NCI-H2196 treated with DMSO at 0.1 percent for 48 hours (cell line): ENCODE results near the gene TLE6.
"Not testable (repeated sequence)": the region's sequence is repeated elsewhere in the genome, so short reads cannot be mapped to it uniquely, and the experiment has no call there.

Experiments
- DNase-seq: peaks from one replicate; lab custom pipeline; 2025; ENCODE audit not compliant: unreplicated experiment; lab: John Stamatoyannopoulos, UW

Gene TLE6

DNA sequence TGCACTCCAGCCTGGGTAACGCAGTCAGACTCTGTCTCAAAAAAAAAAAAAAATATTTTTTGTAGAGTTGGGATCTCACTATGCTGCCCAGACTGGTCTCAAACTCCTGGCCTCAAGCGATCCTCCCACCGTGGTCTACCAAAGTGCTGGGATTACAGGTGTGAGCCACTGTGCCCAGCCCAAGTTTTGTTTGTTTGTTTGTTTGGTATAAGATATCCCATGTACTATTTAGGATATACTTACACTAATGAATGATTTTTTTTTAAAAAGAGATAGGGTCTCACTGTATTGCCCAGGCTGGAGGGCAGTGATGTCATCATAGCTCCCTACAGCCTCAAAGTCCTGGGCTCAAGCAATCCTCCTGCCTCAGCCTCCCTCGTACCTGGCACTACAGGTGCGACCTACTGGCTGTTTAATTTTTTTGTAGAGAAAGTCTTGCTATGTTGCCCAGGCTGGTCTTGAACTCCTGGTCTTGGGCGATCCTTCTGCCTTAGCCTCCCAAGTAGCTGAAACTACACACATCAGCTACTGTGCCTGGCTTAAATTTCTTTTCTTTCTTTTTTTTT lies 24.0 kb downstream of the TLE6 start:
- no peak for DNase-seq

DNA sequence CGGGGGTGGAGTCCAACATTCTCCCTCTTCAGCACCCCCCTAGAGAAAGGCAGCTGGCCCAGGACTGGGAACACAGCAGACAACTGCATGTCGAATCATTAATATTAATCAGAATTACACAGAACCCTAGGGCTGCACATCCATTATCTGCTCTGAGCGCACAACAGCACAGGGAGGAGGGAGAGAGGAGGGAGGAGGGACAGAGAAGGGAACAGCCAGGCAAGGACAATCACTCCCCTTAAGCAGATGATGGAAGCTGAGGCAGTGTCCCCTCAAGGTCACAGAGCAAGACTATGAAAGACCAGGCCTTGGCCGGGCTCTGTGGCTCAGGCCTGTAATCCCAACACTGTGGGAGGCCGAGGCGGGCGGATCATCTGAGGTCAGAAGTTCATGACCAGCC lies 25.7 kb downstream of the TLE6 start:
- no peak for DNase-seq

DNA sequence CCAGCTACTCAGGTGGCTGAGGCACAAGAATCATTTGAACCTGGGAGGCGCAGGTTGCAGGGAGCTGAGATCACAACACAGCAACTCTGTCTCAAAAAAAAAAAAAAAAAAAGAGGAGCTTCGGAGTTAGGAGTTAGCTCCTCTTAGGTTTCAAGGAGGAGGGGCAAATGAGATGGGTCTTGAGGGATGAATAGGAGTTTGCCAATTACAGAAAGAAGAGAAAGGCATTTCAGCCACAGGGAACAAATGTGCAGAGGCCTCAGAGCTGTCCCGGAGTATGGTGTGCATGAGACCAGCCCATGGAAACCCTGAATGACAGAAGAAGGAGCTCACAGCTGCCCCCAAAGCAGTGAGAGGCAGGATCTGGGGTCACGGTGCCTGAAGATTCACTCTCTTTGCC lies 27.2 kb downstream of the TLE6 start:
- DNase-seq: no peak

- DNase-seq: no peak
These were observed 28.0 kb downstream of the TLE6 start for GRCh38 chr19:3005345-3005744.

GRCh38 chr19:3006075-3006767 lies 28.9 kb downstream of the TLE6 start:
- DNase-seq: no peak

DNA sequence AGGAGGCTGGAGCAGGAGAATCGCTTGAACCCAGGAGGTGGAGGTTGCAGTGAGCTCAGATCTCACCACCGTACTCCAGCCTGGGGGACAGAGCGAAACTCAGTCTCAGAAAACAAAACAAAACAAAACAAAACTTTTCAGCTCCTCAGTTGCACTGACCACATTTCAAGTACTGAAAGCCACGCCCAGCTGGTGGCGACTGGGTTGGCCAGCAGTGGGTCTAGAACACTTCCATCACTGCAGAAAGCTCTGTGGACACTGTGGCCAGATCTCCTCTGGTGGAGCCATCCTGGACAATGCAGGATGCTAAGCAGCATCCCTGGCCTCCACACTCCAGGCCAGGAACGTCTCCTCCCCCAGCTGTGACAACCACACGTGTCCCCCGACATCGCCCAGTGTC lies 30.6 kb downstream of the TLE6 start:
- DNase-seq: no peak

- DNase-seq: no peak
These were observed 31.6 kb downstream of the TLE6 start for GRCh38 chr19:3008994-3009393.

DNA sequence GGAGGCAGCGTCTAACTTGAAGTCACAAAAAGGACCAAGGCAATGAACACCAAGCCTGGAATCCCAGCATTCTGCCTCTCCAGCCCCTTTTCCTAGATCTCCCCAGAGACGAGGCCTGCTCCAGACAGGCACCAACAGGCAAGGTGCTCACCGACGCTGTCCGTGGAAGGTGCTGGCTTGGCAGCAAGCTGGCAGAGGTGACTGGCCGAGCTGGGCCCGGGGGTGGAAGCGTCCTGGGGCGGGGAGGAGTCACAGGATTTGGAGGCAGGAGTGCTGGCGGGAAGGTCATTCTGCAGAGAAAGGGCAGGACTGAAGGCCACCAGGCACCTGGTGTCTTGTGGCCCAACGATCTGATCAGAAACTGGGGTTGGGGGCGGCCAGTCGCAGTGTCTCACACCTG lies 33.5 kb downstream of the TLE6 start:
- DNase-seq: no peak

GRCh38 chr19:3012059-3012458 lies 34.7 kb downstream of the TLE6 start:
- not testable (repeated sequence) for DNase-seq

DNA sequence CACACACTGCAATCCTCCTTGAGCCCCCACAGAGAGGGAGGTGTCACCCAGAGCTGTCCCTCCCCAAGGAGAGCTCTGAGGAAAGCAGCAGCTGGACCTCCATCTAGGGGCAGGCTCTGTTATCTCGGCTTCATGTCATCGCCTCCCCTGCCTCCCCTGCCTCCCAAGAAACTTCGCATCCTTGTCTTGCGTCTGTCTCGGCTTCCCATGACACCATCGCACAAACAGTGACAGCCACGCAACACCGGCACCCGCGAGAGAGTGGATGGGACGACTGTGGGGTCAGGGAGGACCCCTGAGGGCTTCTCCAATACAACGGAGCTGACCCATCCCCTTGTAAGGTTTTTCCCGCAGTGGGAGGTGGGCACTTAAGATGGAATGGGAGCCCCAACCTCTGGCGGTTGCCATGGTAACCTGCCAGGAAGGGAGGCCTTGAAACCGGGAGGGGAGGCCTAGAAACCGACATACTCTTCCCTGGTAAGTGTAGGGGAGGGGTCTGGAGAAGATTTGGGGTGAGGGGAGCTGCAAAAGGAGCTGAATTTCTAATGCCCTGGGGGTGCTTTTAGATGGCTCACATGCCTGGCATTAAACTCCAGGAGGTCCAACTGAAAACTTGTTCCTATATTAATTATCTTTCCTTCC lies 35.4 kb downstream of the TLE6 start:
- no peak for DNase-seq

DNA sequence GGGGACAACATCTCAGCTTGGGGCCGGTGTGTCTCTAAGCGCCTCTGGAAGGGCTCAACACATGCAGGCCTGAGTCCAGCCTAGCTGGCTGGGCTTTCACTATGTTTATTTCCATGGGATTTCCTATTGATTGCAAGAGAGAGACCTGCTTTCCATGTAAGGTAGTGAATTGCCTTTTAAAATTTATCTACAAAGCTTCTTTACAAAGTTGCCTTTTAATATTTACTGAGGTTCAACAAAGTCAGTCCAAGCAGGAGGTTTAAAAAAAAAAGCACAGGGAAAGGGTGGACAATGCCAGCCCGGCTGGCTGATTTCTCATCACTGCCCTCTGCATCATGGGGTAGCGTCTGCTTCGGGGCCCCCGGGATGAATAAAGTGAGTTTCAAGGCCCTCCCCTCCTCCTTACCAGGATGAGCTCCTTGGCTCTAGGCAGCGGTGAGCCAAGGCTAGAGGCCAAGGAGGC lies 35.9 kb downstream of the TLE6 start:
- no peak for DNase-seq

GRCh38 chr19:3014135-3014534 lies 36.8 kb downstream of the TLE6 start:
- DNase-seq: no peak

DNA sequence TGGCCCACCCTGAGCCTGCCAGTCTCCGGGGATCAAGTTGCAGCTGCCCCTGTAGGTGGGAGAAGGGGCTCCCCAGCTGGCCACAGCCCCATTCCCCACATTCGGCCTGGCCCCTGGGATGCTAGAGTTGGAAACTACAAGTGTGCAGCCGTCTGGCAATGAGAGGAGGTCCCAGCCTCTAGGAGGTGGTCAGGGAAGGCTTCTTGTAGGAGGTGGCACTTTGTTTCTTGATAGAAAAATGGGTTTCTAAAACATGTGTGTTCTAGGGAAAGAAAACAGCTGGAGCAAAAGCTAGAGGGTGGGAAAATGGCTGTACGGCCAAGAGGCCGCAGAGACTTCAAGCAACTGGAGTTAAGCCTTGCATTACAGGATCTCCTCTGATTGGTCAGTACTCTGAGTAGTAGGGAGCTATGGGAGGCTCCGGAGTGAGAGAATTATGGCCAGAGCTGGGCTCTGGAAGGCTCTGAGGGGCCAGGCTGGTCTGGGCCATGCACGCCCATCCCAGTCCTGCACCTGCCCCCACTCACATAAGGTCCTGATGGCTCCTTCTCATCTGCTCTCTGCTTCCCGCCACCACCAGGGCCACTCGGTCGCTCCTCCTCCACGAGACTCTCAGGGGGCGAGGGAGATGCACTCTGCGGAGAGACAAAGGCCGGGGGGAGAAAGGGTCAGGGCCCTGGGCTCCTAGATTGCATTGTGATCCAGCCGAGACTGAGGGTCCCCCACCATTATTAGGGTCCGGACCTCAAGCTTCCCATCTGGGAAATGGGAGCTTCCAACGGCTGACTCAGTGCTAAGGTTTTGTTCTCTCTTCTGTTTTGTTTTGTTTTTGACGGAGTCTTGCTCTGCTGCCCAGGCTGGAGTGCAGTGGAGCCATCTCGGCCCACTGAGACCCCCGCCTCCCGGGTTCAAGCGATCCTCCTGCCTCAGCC lies 38.0 kb downstream of the TLE6 start:
- DNase-seq: no peak

- DNase-seq: no peak
These were observed 40.6 kb downstream of the TLE6 start for GRCh38 chr19:3017923-3018322.

DNA sequence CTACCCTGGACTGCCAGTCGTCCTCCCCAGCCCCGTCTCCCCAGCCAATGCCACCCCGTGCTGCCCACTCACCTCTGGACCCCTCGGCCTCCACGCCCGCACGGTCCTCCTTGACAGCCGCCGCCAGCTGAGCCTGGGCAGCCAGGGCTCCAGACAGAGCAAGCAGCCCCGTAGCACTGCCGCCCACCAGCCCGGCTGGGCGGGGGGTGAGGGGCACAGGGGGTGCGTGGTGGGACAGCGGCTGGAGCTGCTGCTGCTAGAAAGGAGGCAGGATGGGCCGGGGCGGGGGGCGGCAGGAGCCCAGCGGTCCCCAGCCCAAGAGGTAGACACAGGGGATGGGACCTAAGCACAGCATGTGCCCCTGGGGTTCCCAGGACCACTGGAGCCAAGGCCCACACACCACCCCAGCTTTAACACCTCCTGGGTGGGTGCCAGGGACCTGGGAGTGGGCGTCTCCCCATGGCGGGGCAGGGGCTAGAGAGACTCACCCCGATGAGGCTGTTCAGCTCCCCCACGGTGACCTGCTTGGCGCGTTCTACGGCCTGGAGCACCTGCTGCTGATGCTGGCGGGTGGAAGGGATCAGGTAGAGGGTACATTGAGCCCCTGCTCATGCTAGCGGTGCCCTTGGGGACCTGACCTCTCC lies 42.0 kb downstream of the TLE6 start:
- no peak for DNase-seq

- DNase-seq: no peak
These were observed 43.1 kb downstream of the TLE6 start for GRCh38 chr19:3020321-3020960.

- no peak for DNase-seq
These were observed 47.1 kb downstream of the TLE6 start for GRCh38 chr19:3024509-3024869.

DNA sequence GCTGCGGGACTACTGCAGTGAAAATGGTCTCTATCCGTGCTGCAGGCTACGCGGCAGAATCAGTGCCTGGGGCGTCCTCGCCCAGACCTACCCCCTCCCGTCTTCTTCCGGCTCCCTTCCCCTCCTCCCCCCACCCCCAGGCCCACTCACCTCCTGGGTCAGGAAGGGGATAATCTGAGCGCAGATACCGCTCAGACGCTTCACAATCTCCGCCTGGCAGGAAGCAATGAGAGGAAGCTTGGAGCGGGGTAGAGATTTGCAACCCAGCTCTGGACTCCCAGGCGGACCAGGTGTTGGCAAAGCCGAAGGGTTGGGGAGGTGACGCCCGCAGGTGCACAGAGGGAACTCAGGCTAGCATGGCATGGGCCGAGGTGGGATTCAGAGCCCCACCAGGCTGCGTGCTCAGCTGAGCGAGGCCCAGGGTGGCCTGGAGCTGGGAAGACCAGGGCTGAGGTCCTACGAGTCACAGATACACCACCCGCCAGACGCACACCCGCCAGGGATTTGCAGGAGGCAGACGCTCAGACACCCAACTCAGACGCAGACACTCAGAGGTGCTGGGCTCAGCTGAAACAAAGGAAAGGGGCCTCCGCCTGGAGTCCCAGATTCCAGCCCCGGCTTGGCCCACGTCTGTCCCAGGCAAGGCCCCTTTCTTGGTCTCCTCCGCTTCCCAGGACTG lies 47.6 kb downstream of the TLE6 start:
- no peak for DNase-seq

- no peak for DNase-seq
These were observed 48.2 kb downstream of the TLE6 start for GRCh38 chr19:3025549-3025886.

- no peak for DNase-seq
These were observed 49.4 kb downstream of the TLE6 start for GRCh38 chr19:3026768-3027167.
